Measurements from ENCODE around the gene RPS5. TPM values are rescaled to one million over a fixed set of nuclear protein-coding genes. Genes with fewer than 3 reads are reported as not detected.

RPS5 gene
- total and polyA plus RNA-seq, 9 of the 15 experiments (the other 6 are each of a cell fraction or from before 2014, with no cell fraction given), result 1,228 to 3,570 (median 2,484) TPM

- TF ChIP-seq ZNF717 (CRISPR knock-in tag; IDR thresholded peaks at IDR 0.05) (no peak), BRD4 (IDR thresholded peaks at IDR 0.05) (no peak), CHD1 (IDR thresholded peaks at IDR 0.05; ENCODE audit: low read length) (no peak), KLF13 (tag; IDR thresholded peaks at IDR 0.05; ENCODE audit: borderline replicate concordance, low read depth) (peak; percentile 72), XRCC4 (IDR thresholded peaks at IDR 0.05; ENCODE audit: extremely low read depth, insufficient read depth, insufficient read length) (no peak), FOXK2 (conservative IDR thresholded peaks at IDR 0.05 in 1 of 2, IDR thresholded peaks at IDR 0.05 in 1 of 2; ENCODE audit: low read depth in 2 of 2) (peak in 1 of 2 experiments; percentile 7; a peak in 1 of 4 replicates), VEZF1 (CRISPR knock-in tag; IDR thresholded peaks at IDR 0.05) (peak; percentile 72; the same call in 1 of the 2 replicates), THRB (CRISPR knock-in tag; conservative IDR thresholded peaks at IDR 0.05) (0 out of 2 replicates have a peak, but pooled peaks have one; percentile 6), SMARCA4 (IDR thresholded peaks at IDR 0.05) (no peak), HSF4 (CRISPR knock-in tag; IDR thresholded peaks at IDR 0.05; ENCODE audit: borderline replicate concordance) (no peak), ZNF584 (CRISPR knock-in tag; IDR thresholded peaks at IDR 0.05; ENCODE audit: low read depth) (no peak), RFX5 (IDR thresholded peaks at IDR 0.05; ENCODE audit: low read depth, low read length) (no peak), DLX4 (CRISPR knock-in tag; IDR thresholded peaks at IDR 0.05) (no peak), RFX1 (IDR thresholded peaks at IDR 0.05) (peak; percentile 100), DNMT1 (IDR thresholded peaks at IDR 0.05) (no peak), TCFL5 (CRISPR knock-in tag; conservative IDR thresholded peaks at IDR 0.05) (no peak), ZNF695 (CRISPR knock-in tag; IDR thresholded peaks at IDR 0.05) (no peak), BACH1 (tag; IDR thresholded peaks at IDR 0.05) (no peak), HES1 (IDR thresholded peaks at IDR 0.05; ENCODE audit: low read depth) (no peak), MCM5 (IDR thresholded peaks at IDR 0.05; ENCODE audit: low read depth) (no peak), USF2 (CRISPR knock-in tag; IDR thresholded peaks at IDR 0.05) (no peak; the same call in 1 of the 2 replicates), CTCF (IDR thresholded peaks at IDR 0.05 in 2 of 3, conservative IDR thresholded peaks at IDR 0.05 in 1 of 3; ENCODE audit: insufficient read depth in 2 of 3, low read depth in 1 of 3, low read length in 3 of 3) (no peak)
Observed at GRCh38 chr19:58380662-58381459, 6.2 kb upstream of the RPS5 start, which contains the start of gene ZNF837 (continued).
